ENCODE measurements around the gene RAB7B. TPM values are rescaled to one million over a fixed set of nuclear protein-coding genes. Genes with fewer than 3 reads are reported as not detected.
"Not testable (repeated sequence)": the region's sequence is repeated elsewhere in the genome, so short reads cannot be mapped to it uniquely, and the experiment has no call there.

RAB7B gene
- total RNA-seq, 1 donor from 2014 or later, result not detected

DNA sequence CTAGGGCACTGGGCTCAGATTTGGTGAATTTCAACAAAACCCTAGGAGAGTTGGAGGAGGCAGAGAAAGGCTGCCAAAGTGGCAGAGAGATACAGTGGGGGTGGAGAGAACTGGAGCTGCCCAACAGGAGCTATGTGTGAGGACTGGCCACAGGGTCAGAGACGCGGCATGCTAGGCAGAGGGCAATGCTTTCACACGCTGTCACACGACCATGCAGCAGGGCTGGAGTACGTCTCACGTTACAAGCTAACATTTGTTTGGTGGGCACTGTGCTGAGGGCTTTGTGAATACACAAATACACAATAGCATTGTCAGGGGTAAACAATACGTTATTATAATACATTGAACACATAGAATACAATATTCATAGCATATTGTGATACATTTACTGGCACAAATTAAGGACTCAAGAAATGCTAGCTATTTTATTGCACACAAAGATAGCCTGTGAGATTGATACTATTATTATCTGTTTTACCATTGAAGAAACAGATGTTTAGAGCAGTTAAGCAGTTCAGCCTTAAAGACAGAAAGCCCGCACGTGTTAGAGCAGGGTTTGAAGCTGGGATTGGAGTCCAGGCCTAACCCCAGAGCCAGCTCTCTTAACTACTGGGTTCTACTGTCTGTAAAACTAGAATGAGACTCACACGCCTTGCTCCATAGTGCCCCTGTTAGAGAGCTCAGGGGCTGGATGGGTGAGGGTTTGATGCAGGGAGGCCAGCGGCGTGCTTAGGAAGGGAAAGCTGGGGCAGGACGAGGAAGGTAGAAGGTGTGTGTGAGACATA, 4.5 kb downstream of the RAB7B start:
- TF ChIP-seq, protein P1, sequence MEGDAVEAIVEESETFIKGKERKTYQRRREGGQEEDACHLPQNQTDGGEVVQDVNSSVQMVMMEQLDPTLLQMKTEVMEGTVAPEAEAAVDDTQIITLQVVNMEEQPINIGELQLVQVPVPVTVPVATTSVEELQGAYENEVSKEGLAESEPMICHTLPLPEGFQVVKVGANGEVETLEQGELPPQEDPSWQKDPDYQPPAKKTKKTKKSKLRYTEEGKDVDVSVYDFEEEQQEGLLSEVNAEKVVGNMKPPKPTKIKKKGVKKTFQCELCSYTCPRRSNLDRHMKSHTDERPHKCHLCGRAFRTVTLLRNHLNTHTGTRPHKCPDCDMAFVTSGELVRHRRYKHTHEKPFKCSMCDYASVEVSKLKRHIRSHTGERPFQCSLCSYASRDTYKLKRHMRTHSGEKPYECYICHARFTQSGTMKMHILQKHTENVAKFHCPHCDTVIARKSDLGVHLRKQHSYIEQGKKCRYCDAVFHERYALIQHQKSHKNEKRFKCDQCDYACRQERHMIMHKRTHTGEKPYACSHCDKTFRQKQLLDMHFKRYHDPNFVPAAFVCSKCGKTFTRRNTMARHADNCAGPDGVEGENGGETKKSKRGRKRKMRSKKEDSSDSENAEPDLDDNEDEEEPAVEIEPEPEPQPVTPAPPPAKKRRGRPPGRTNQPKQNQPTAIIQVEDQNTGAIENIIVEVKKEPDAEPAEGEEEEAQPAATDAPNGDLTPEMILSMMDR (conservative IDR thresholded peaks at IDR 0.05; ENCODE audit: low read depth, low read length), result no peak

DNA sequence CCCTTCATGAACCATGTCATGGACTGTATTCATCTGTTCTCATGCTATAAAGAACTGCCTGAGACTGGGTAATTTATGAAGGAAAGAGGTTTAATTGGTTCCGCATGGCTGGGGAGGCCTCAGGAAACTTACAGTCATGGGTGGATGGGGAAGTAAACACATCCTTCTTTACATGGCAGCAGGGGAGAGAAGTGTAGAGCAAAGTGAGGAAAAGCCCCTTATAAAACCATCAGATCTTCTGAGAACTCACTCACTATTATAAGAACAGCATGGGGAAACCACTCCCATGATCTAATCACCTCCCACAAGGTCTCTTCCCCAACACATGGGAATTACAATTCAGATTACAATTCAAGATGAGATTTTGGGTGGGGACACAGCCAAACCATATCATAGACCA, 6.6 kb downstream of the RAB7B start:
- not testable (repeated sequence) for DNase-seq (ENCODE audit: low read depth); H3K4me3 ChIP-seq (ENCODE audit: low read depth, low read length)

More for the DNA sequence above, 4.5 kb downstream of the RAB7B start:
- DNase-seq (ENCODE audit: low read depth), result no peak
- H3K4me3 ChIP-seq (ENCODE audit: low read depth, low read length), result no peak overlapping the region

DNA sequence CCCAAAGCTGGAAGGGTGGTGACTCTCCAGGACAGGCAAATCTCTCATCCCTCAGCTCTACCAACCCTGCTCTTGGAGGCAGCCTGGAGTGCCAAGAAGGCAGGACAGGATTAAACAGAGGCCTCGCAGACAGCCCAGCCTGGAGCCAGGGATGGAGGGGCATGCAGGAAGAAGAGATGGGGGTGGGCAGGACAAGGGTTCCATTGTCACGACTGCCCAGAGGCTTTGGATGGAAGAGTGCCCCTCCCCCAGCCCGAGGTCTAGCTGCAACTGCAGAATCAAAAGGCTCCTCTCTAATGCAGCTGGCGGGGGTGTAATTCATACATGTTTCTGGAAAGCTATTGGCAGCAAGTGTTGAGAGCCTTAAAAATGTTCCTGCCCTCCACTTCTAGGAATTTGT, 8.8 kb downstream of the RAB7B start:
- no peak for DNase-seq (ENCODE audit: low read depth)
- TF ChIP-seq, protein P1 (conservative IDR thresholded peaks at IDR 0.05; ENCODE audit: low read depth, low read length), result no peak
- H3K4me3 ChIP-seq (ENCODE audit: low read depth, low read length), result no peak overlapping the region

DNA sequence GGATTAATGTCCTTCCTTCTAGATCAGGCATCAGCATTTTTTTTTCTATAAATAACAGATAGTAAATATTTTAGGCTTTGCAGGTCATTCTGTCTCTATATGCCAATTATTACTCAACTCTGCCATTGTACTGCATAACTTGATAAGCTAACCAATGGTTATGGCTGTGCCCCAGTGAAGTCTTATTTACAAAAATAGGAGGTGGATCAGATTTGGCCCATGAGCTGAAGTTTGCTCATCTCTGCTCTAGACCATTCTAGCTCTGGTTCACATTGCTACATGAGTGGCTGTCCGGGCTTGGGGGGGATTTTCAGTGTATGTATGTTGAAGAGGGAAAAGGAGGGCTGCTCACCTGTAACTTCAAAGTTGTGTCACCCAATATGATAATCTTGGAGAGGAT, 10.1 kb downstream of the RAB7B start:
- TF ChIP-seq, protein P1 (conservative IDR thresholded peaks at IDR 0.05; ENCODE audit: low read depth, low read length), result no peak
- no peak for DNase-seq (ENCODE audit: low read depth)
- H3K4me3 ChIP-seq (ENCODE audit: low read depth, low read length), result no peak overlapping the region

DNA sequence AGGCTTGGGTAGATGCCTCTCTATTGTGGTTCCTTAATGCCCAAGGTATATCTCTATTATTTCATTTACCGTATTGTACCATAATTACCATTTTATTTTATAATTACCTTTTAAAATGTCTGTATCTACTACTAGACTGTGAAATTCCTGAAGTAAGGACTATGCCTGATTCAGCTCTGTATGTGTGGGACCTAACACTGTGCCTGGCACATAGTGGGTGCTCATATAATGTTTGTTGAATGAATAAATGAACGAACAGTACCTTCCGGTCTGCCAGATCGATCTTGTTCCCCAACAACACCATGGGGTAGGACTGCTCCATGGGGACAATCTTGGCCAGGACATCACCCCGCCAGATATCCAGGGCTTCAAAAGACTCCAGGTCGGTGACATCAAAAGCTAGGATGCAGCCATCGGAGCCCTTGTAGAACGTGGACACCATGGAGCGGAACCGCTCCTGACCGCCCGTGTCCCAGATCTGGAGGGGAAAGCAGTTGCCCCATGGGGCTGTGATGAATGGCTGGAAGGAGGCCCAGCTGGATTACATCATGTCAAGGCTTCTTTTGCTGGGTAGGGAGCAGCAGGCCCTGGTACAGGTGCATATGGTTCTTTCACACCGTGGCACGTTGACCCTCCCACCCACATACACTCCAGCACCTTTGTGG, 10.8 kb downstream of the RAB7B start:
- TF ChIP-seq, protein P1 (conservative IDR thresholded peaks at IDR 0.05; ENCODE audit: low read depth, low read length), result no peak
- H3K4me3 ChIP-seq (ENCODE audit: low read depth, low read length), result no peak overlapping the region
- DNase-seq (ENCODE audit: low read depth), result no peak

DNA sequence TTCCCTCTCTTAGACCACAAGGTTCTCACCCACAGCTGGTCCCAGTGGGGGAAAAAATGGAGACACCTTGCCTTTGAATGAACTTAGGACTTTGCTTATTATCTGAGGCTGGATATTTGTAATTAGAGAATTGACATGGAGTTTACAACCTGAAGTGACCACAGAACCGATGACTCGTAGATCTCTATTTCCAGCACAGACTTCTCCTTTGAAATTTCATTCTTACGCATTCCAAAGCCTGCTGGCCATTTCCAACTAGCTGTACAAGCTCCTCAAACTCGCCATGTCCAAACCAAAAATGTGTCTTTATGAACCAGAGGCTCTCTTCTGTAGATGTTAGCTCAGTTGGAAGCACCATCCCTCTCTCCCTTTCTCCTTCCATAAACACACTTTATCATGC, 12.0 kb downstream of the RAB7B start:
- no peak for DNase-seq (ENCODE audit: low read depth)
- no peak overlapping the region for H3K4me3 ChIP-seq (ENCODE audit: low read depth, low read length)
- TF ChIP-seq, protein P1 (conservative IDR thresholded peaks at IDR 0.05; ENCODE audit: low read depth, low read length), result no peak

DNA sequence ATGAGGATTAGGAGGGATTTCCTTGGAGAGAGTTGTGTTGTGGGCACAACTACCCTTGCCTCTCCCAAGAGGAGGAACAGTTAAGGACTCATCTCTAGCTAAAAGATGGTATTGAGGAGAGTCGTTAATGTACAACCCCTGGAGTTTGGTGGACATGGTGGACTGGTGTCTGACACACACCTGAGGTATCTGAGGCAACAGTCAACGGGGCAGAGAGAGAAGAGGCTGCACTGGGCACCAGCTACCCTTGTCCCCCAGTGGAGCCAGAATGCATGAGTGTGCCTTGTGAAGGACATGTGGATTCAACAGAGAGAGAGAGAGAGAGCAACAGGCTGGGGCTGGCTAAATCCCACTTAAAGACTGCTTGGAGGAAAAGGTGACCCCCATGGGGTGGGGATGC, 13.0 kb downstream of the RAB7B start:
- TF ChIP-seq, protein P1 (conservative IDR thresholded peaks at IDR 0.05; ENCODE audit: low read depth, low read length), result no peak
- DNase-seq (ENCODE audit: low read depth), result no peak

More for the DNA sequence above, 13.0 kb downstream of the RAB7B start:
- H3K4me3 ChIP-seq (ENCODE audit: low read depth, low read length), result no peak overlapping the region

Data from epithelial cell of proximal tubule (primary cell).